ENCODE measurements around the gene NDUFS5.
A peak's percentile ranks its signal among the peaks of the same experiment; 100 is the strongest.
"Not testable (repeated sequence)": the region's sequence is repeated elsewhere in the genome, so short reads cannot be mapped to it uniquely, and the experiment has no call there.

NDUFS5 gene

GRCh38 chr1:39026051-39026865 lies at the start of gene NDUFS5:
TSS of gene NDUFS5 (plus strand) at chr1:39026350. CDS start at chr1:39028725, 2,375 bp downstream.
- DNase-seq = peak; percentile 68 to 84 (median 72)

GRCh38 chr1:38977399-38978244 lies 48.5 kb upstream of the NDUFS5 start:
- DNase-seq = peak; percentile 54 to 87 (median 80)

GRCh38 chr1:38978245-38978542 lies 48.0 kb upstream of the NDUFS5 start:
- DNase-seq = peak in 3 of 6 experiments; percentile 21 to 78 (median 61)

- not testable (repeated sequence) for DNase-seq
Measured at GRCh38 chr1:38979380-38979779, 46.8 kb upstream of the NDUFS5 start.

- no peak for DNase-seq
Measured at GRCh38 chr1:38989979-38990378, 36.2 kb upstream of the NDUFS5 start.

GRCh38 chr1:38990386-38990737 lies 35.8 kb upstream of the NDUFS5 start:
- no peak for DNase-seq

- DNase-seq = peak; percentile 74 to 96 (median 86)
Measured at GRCh38 chr1:38990738-38991637, 35.2 kb upstream of the NDUFS5 start, which contains the start of gene AKIRIN1. TSS of gene AKIRIN1 (plus strand) at chr1:38991276. CDS start at chr1:38991381, 105 bp downstream.

GRCh38 chr1:38991638-38992411 lies 34.3 kb upstream of the NDUFS5 start:
- DNase-seq = peak in 1 of 6 experiments; percentile 43

GRCh38 chr1:38992412-38993111 lies 33.6 kb upstream of the NDUFS5 start:
- peak in 1 of 6 experiments; percentile 9 for DNase-seq

- no peak for DNase-seq
Measured at GRCh38 chr1:38994196-38994595, 32.0 kb upstream of the NDUFS5 start.

GRCh38 chr1:38997034-38997900 lies 28.9 kb upstream of the NDUFS5 start:
- peak in 3 of 6 experiments; percentile 46 to 60 (median 51) for DNase-seq

- peak in 2 of 6 experiments; percentile 10 to 34 for DNase-seq
Measured at GRCh38 chr1:38997901-38998190, 28.3 kb upstream of the NDUFS5 start.

GRCh38 chr1:39001516-39002421 lies 24.4 kb upstream of the NDUFS5 start:
- no peak for DNase-seq

- no peak for DNase-seq
Measured at GRCh38 chr1:39003281-39003680, 22.9 kb upstream of the NDUFS5 start.

GRCh38 chr1:39003794-39004193 lies 22.4 kb upstream of the NDUFS5 start:
- DNase-seq = no peak

- no peak for DNase-seq
Measured at GRCh38 chr1:39006287-39006686, 19.9 kb upstream of the NDUFS5 start.

GRCh38 chr1:39006726-39007645 lies 19.2 kb upstream of the NDUFS5 start:
- DNase-seq = no peak

- not testable (repeated sequence) for DNase-seq
Measured at GRCh38 chr1:39014956-39015355, 11.2 kb upstream of the NDUFS5 start.

Measured in stimulated activated naive CD4-positive, alpha-beta T cell (primary cell).